Mononuclear cell (primary cell): ENCODE measurements around the gene SBF2. TPM values are rescaled to one million over a fixed set of nuclear protein-coding genes. Genes with fewer than 3 reads are reported as not detected.

Experiments
- H3K27me3 ChIP-seq: 2 replicates; pipeline ENCODE4 v1.6.0; 2011; ENCODE audit warnings: low read length, control low read depth; ENCODE audit not compliant: insufficient read depth
- H3K4me1 ChIP-seq: 2 replicates; pipeline ENCODE4 v1.5.1; 2011; ENCODE audit warnings: mild to moderate bottlenecking, low read length, control low read depth; ENCODE audit not compliant: insufficient read depth
- H3K4me3 ChIP-seq: 2 replicates; pipeline ENCODE4 v1.5.1; 2011; ENCODE audit warnings: mild to moderate bottlenecking, low read length, moderate library complexity
- H3K9me3 ChIP-seq: 2 replicates; pipeline ENCODE4 v1.5.1; 2011; ENCODE audit warnings: low read depth, mild to moderate bottlenecking, control low read depth, low read length
- total RNA-seq: library from RNA; depleted of rRNA; stranded (reverse); fragments of >200 nt; gene quantifications from one replicate; pipeline ENCODE4 v1.2.3, GENCODE V29; 2012

Gene SBF2
- total RNA-seq, 1 donor: 35.1 TPM

GRCh38 chr11:9858218-9858617 lies 435.8 kb downstream of the SBF2 start:
- no peak overlapping the region for H3K4me3 ChIP-seq
- no peaks in the 10 kb centered on the region for H3K9me3 ChIP-seq
- peaks cover 5% of the 10 kb centered on the region for H3K4me1 ChIP-seq
- no peaks in the 10 kb centered on the region for H3K27me3 ChIP-seq

- H3K4me1 ChIP-seq: peaks cover 3% of the 10 kb centered on the region
- no peak overlapping the region for H3K4me3 ChIP-seq
- no peaks in the 10 kb centered on the region for H3K27me3 ChIP-seq
- H3K9me3 ChIP-seq: no peaks in the 10 kb centered on the region
Measured at GRCh38 chr11:9855579-9856287, 438.3 kb downstream of the SBF2 start.

GRCh38 chr11:9853929-9854552 lies 440.0 kb downstream of the SBF2 start:
- Histone ChIP-seq H3K4me1 (peaks cover 3% of the 10 kb centered on the region), H3K27me3 (no peaks in the 10 kb centered on the region), H3K9me3 (no peaks in the 10 kb centered on the region), H3K4me3 (no peak overlapping the region)

- no peaks in the 10 kb centered on the region for H3K4me1 ChIP-seq
Measured at GRCh38 chr11:9852465-9852864, 441.6 kb downstream of the SBF2 start.

GRCh38 chr11:9851366-9851765 lies 442.7 kb downstream of the SBF2 start:
- H3K9me3 ChIP-seq: no peaks in the 10 kb centered on the region
- no peaks in the 10 kb centered on the region for H3K27me3 ChIP-seq
- H3K4me1 ChIP-seq: no peaks in the 10 kb centered on the region
- no peak overlapping the region for H3K4me3 ChIP-seq

More at GRCh38 chr11:9852465-9852864, 441.6 kb downstream of the SBF2 start:
- no peaks in the 10 kb centered on the region for H3K27me3 ChIP-seq
- no peaks in the 10 kb centered on the region for H3K9me3 ChIP-seq
- no peak overlapping the region for H3K4me3 ChIP-seq

- Histone ChIP-seq H3K9me3 (no peaks in the 10 kb centered on the region), H3K27me3 (no peaks in the 10 kb centered on the region), H3K4me3 (no peak overlapping the region), H3K4me1 (no peaks in the 10 kb centered on the region)
Measured at GRCh38 chr11:9850224-9850895, 443.7 kb downstream of the SBF2 start.

GRCh38 chr11:9849389-9849788 lies 444.6 kb downstream of the SBF2 start:
- H3K9me3 ChIP-seq: no peaks in the 10 kb centered on the region
- no peaks in the 10 kb centered on the region for H3K4me1 ChIP-seq
- H3K4me3 ChIP-seq: no peak overlapping the region
- H3K27me3 ChIP-seq: no peaks in the 10 kb centered on the region

GRCh38 chr11:9847636-9848035 lies 446.4 kb downstream of the SBF2 start:
- no peaks in the 10 kb centered on the region for H3K4me1 ChIP-seq
- H3K4me3 ChIP-seq: no peak overlapping the region
- H3K27me3 ChIP-seq: no peaks in the 10 kb centered on the region
- H3K9me3 ChIP-seq: no peaks in the 10 kb centered on the region

GRCh38 chr11:9842923-9843322 lies 451.1 kb downstream of the SBF2 start:
- Histone ChIP-seq H3K4me3 (no peak overlapping the region), H3K9me3 (no peaks in the 10 kb centered on the region), H3K4me1 (no peaks in the 10 kb centered on the region), H3K27me3 (no peaks in the 10 kb centered on the region)

GRCh38 chr11:9840460-9841004 lies 453.5 kb downstream of the SBF2 start:
- Histone ChIP-seq H3K4me1 (no peaks in the 10 kb centered on the region), H3K4me3 (no peak overlapping the region), H3K9me3 (no peaks in the 10 kb centered on the region), H3K27me3 (no peaks in the 10 kb centered on the region)

- H3K9me3 ChIP-seq: no peaks in the 10 kb centered on the region
- H3K27me3 ChIP-seq: no peaks in the 10 kb centered on the region
- H3K4me1 ChIP-seq: no peaks in the 10 kb centered on the region
- H3K4me3 ChIP-seq: no peak overlapping the region
Measured at GRCh38 chr11:9839550-9839949, 454.5 kb downstream of the SBF2 start.

GRCh38 chr11:9838961-9839360 lies 455.1 kb downstream of the SBF2 start:
- H3K4me1 ChIP-seq: no peaks in the 10 kb centered on the region
- H3K9me3 ChIP-seq: no peaks in the 10 kb centered on the region
- H3K27me3 ChIP-seq: no peaks in the 10 kb centered on the region
- H3K4me3 ChIP-seq: no peak overlapping the region

- Histone ChIP-seq H3K4me1 (no peaks in the 10 kb centered on the region), H3K9me3 (no peaks in the 10 kb centered on the region), H3K4me3 (no peak overlapping the region), H3K27me3 (no peaks in the 10 kb centered on the region)
Measured at GRCh38 chr11:9838229-9838628, 455.8 kb downstream of the SBF2 start.

GRCh38 chr11:9834291-9834690 lies 459.7 kb downstream of the SBF2 start:
- Histone ChIP-seq H3K4me3 (no peak overlapping the region), H3K27me3 (no peaks in the 10 kb centered on the region), H3K9me3 (no peaks in the 10 kb centered on the region), H3K4me1 (no peaks in the 10 kb centered on the region)

- Histone ChIP-seq H3K27me3 (no peaks in the 10 kb centered on the region), H3K4me1 (no peaks in the 10 kb centered on the region), H3K9me3 (no peaks in the 10 kb centered on the region), H3K4me3 (no peak overlapping the region)
Measured at GRCh38 chr11:9831122-9831521, 462.9 kb downstream of the SBF2 start.
